NCI-H69 (cell line): ENCODE measurements around the gene EYS.

ENCODE experiments used
- DNase-seq: peaks from one replicate; lab custom pipeline; 2025; lab: John Stamatoyannopoulos, UW

The EYS gene

DNA sequence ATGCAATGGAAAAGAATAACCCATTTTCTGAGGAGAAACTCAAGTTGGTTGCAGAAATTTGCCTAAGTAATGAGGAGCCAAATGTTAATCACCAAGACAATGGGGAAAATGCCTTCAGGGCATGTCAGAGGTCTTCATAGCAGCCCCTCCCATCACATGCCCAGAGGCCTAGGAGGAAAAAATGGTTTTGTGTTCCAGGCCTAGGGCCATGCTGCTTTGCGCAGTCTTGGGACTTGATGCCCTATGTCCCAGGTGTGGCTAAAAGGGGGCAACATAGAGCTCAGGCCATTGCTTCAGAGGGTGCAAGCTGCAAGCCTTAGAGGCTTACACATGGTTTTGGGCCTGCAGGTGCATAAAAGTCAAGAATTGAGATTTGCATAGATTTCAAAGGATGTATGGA is 485.9 kb downstream of the EYS start:
- no peak for DNase-seq

DNA sequence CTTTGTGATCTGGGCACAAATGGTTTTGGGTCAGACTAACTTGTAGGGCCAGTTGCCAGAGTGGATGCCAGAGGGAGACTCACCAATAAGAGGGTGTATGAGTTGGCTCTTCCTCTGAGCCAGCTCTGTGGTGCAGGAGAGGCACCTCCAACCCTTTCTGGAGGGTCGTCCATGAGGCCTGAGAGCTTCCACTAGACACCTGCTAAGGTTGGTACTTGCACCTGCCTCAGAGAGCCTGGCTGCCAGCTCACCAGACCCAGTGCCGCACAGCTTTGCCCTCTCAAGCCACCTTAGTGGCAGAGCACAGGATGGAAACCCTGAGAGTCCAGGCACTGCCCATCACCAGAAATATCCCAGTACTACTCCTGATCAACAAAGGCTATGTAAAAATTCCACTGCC is 504.3 kb downstream of the EYS start:
- no peak for DNase-seq

DNA sequence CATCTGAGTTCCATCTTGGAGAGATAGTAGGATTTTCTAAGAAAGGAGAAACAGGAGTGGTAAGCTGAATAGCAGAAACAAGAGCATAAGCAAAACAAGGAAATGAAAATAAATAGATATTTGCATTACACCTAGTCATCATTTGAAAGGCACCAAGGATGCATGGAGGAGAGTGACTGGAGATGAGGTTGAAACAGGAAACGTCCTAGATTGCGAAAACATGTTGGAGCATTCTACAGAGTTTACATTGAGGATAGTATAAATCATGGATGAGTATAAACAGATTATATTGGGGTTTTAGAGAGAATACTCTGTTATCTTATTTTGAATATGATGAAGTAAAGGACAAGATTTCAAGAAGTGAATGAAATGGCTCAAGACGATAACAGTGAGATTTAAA is 507.3 kb downstream of the EYS start:
- no peak for DNase-seq

DNA sequence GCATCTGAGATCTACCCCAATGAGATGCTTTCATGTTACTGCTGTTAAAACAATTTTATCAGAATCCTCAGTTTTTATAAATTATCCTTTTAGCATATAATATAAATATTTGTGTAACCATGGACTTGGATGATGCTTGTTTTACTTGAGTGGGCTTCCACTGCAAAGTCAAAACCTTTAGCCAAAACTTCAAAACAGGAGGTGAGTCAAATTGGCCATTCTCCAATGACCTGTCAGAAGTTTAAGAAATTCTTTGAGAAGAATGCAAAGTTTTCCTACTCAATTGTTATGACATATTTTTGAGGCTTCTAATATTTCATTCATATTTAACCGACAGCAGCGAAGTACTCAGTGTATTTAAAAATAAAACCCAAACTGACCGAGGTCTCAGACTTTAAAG is 507.9 kb downstream of the EYS start:
- DNase-seq: no peak

GRCh38 chr6:65191471-65191870 is 515.6 kb downstream of the EYS start:
- DNase-seq: peak; percentile 42

DNA sequence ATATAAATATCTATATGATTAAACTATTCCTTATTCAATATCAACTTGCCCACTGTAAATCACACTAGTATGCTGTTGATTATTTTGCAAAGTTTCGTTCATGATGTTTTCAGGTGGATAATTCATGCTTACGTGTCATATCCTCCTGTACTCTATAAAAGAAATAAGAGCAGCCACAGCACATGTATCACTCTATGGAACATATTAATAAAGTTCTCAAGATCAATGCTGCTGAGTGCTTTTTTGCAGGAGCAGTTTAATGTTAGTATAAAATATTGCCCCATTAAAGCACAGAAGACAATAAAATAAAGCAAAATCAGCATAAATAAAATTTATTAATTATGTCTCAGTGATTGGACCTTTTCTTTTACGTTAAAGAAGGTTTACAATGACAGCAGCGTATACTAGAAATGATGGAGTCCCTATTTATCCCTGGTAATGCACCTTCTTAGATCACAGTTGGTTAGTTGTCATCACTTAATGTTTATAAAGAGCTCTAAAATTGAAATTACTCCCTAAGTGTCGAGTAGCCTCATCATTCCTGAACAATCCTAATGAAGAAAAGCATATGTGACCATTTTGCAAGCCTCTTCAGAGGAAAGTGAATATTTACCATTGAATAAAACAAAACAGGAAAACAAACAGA is 517.7 kb downstream of the EYS start:
- no peak for DNase-seq

GRCh38 chr6:65186826-65187225 is 520.2 kb downstream of the EYS start:
- no peak for DNase-seq

DNA sequence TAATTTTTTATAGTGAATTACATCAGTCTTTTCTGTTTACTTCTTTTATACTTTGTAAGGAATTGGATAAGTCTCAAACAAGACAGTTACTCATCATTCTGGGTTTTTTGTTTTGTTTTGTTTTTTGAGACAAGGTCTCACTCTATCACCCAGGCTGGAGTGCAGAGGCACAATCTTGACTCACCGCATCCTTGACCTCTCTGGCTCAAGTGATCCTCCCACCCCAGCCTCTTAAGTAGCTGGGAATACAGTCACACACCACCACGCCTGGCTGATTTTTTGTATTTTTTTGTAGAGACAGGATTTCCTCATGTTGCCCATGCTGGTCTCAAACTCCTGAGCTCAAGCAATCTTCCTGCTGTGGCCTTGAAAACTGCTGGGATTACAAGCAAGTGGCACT is 524.3 kb downstream of the EYS start:
- DNase-seq: peak; percentile 39

DNA sequence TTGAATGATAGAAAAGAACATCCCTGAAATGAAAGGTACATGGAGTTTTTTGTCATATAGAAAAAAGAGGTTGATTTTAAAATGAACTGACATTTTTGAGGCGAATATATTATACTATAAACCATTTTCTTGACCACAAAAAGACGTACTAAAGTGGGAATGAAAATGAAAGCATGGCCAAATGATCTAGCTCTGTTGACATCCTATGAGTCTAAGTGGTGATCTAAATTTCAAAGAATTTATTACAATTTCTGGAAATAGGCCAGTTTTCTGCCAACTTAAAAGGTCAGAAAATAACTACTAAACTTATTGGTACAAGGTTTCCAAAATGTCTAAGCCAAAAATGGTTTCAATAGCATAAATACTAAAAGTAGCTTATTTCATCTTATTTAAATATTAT is 536.8 kb downstream of the EYS start:
- no peak for DNase-seq

GRCh38 chr6:65161661-65162060 is 545.4 kb downstream of the EYS start:
- no peak for DNase-seq

DNA sequence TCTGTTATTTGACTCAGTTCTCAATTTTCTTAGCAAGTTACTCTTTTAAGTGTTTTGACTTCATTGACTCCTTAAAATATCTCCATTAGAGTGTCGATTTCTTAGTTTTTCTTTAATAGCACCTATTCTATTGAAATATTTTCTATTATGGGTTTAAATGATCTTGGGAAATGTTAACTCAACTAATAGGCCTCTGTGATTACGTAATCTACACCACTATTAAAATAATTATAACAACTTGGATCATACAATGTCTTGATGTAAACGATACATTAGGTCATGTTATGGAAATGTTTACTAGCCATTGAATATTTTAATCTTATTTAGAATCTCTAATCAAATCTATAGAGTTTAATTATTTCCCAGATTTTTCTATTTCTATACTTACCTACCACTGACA is 550.0 kb downstream of the EYS start:
- DNase-seq: peak; percentile 21

GRCh38 chr6:65155083-65155482 is 551.9 kb downstream of the EYS start:
- DNase-seq: no peak

- DNase-seq: peak; percentile 34
Observed at GRCh38 chr6:65149841-65150240, 557.2 kb downstream of the EYS start.

DNA sequence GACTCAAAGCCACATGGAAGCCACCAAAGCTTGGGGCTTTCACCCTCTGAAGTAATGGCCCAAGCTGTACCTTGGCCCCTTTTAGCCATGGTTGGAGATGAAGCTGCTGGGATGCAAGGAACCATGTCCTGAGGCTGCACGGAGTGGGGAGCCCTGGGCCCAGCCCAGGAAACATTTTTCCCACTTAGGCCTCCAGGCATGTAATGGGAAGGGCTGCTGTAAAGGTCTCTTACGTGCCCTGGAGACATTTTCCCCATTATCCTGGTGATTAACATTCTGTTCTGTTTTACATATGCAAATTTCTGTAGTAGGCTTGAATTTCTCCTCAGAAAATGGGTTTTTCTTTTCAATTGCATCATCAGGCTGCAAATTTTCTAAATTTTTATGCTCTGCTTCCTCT is 558.2 kb downstream of the EYS start:
- no peak for DNase-seq

DNA sequence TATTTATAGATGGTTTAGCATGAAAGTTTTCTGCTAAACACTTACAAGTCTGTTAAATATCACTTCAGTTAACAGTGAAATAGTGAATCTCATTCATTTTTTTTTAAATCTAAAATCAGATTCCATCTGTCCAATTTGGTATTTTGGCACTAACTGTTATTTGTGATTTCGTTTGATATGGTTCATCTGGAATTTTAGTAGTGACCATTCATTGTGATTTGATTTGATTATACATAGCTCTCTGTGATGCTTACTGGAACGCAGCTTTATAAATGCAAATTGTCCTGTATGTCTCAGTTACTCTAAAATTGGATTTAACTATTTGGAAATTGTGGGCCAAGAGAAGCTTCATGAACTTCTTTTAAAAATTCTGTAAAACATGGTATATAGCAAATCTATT is 571.5 kb downstream of the EYS start:
- DNase-seq: no peak

DNA sequence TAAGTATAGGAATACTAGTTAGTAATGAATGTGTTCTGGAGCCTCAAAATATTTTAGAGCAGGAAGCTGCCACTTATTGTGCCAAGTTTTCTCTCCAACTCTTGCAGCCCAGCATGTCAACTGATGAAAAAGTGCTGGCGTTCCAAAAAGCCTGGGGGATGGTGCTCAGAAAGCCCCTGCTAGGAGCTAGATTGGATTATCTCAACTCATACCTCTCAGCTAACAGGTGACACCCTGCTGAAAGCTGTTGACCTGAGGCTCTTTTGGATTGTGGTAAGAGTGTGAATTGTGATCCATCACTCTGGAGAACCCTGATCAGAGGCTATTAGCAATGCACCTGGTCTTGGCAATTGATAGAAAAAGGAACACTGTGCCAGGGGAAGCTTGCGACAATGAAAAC is 580.4 kb downstream of the EYS start:
- DNase-seq: peak; percentile 71

- peak; percentile 44 for DNase-seq
Observed at GRCh38 chr6:65123521-65123920, 583.5 kb downstream of the EYS start.

GRCh38 chr6:65117817-65118409 is 589.1 kb downstream of the EYS start:
- DNase-seq: peak; percentile 96

DNA sequence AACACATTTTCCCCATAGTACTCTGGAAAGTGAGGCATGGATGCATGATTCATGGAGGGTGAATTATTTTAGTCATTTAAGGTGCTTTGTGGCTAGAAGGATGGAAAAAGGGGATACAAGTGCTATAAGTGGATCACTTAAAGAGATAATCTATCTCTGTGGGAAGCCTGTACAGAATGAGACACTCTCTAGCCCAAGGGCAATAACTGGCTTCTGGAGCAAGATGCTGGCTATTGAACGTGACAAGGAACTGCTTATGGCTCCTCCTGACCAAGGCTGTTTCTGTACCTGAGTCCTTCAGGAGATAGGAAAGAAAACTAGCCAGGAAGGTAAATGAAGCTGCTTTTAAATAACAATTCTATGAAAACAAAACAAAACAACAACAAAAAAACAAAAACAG is 590.7 kb downstream of the EYS start:
- peak; percentile 97 for DNase-seq

DNA sequence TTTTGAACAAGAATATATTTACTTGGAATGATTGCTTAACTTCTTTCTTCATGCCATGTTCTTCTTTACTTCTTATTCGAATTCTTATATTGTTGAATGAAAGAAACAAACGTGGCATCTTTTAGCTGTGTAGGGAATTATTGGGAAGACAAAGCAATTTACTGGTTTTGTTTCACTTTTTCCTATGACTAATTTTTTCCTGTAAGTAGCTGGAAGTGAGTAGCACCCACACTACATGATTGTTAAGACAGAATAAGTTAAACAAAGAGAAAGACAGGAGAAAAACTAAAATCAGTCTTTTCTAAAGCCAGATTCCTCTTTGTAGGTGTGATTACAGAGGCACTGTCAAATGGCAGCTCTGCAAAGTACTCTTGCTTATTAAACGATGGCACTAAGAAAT is 593.4 kb downstream of the EYS start:
- peak; percentile 47 for DNase-seq

DNA sequence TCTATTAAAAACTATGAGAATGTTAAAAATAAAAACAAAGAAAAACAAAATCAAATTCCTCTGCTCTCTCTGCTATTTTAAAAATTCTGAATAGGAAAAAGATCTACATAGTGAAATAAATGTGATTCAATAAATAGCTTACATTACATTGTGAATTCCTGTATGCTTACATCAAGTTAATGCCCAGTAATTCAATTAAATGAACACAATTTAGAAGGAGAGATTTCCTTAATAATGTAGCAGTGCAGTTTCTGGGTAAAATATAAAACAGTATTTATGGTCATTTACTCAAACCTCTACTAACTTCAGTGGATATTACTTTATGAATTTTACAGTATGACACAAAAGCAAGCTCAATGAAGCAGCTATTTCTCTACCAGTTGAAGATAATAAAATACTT is 594.6 kb downstream of the EYS start:
- DNase-seq: no peak

DNA sequence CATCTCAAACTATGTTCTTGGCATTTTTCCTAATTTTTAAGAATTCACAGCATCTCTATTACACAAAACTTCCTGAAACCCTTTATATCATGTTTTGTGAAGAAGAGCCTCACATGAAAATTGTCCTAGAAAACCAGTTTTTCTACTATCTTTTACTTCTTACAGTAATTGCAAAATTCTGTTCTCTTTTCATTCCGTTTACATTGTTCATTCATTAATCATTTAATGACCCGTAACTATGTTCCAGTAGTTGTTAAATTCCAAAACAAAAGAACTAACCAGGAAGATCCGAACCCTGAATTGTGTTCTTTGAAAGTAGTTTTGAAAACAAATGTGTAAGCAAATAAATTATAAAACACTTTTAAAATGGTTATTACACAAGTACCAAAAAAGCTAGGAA is 597.0 kb downstream of the EYS start:
- no peak for DNase-seq

GRCh38 chr6:65098349-65098748 is 608.7 kb downstream of the EYS start:
- no peak for DNase-seq

GRCh38 chr6:65091561-65091960 is 615.5 kb downstream of the EYS start:
- DNase-seq: peak; percentile 57
